Neural cell (in vitro differentiated cells): ENCODE data around the gene FTSJ3. TPM values are rescaled to one million over a fixed set of nuclear protein-coding genes. Genes with fewer than 3 reads are reported as not detected.

Experiments used
- H2AFZ ChIP-seq: fragments of 200-600, 300-800 bp; sonication (generic), shearing (Covaris generic); 2 replicates; pipeline ENCODE4 v1.6.0; 2014; ENCODE audit warnings: low read depth, mild to moderate bottlenecking, antibody characterized with exemption, low read length, moderate library complexity
- H3F3A ChIP-seq: fragments of 200-600 bp; shearing (Covaris generic); 2 replicates; pipeline ENCODE4 v1.6.1; 2016; ENCODE audit warnings: mild to moderate bottlenecking, moderate library complexity, mixed read lengths, antibody characterized with exemption, low read length; ENCODE audit not compliant: insufficient read depth, poor library complexity, severe bottlenecking
- H3K27ac ChIP-seq: fragments of 200-600, 300-800 bp; sonication (generic), shearing (Covaris generic); 2 replicates; pipeline ENCODE4 v1.5.1; 2014; ENCODE audit warnings: mild to moderate bottlenecking, low read length, moderate library complexity
- H3K27me3 ChIP-seq: fragments of 300-800, 200-600 bp; sonication (generic), shearing (Covaris generic); 2 replicates; pipeline ENCODE4 v1.6.0; 2014; ENCODE audit warnings: mild to moderate bottlenecking, low read depth, low read length, moderate library complexity; ENCODE audit not compliant: insufficient read depth
- H3K36me3 ChIP-seq: fragments of 300-800, 200-600 bp; sonication (generic), shearing (Covaris generic); 2 replicates; pipeline ENCODE4 v1.5.1; 2014; ENCODE audit warnings: mild to moderate bottlenecking, antibody characterized with exemption, low read length, moderate library complexity; ENCODE audit not compliant: insufficient read depth
- H3K4me2 ChIP-seq: fragments of 300-800, 200-600 bp; sonication (generic), shearing (Covaris generic); 2 replicates; pipeline ENCODE4 v1.6.0; 2014; ENCODE audit warnings: mild to moderate bottlenecking, low read length
- H3K4me3 ChIP-seq: fragments of 300-800, 200-600 bp; sonication (generic), shearing (Covaris generic); 2 replicates; pipeline ENCODE4 v1.5.1; 2014; ENCODE audit warnings: mild to moderate bottlenecking, low read length, moderate library complexity
- H3K79me2 ChIP-seq: fragments of 200-600 bp; shearing (Covaris generic); replicated peaks from 2 replicates; pipeline ENCODE4 v1.6.0; 2014; ENCODE audit warnings: mild to moderate bottlenecking, low read length, moderate library complexity; ENCODE audit not compliant: insufficient read depth
- H3K9ac ChIP-seq: fragments of 300-800, 200-600 bp; sonication (generic), shearing (Covaris generic); 2 replicates; pipeline ENCODE4 v1.6.1; 2016; ENCODE audit warnings: mild to moderate bottlenecking, low read length, mixed read lengths
- H3K9me2 ChIP-seq: fragments of 200-600 bp; shearing (Covaris generic); 2 replicates; pipeline ENCODE4 v1.6.1; 2016; ENCODE audit warnings: mild to moderate bottlenecking, low read length, mixed read lengths; ENCODE audit not compliant: insufficient read depth
- H3K9me3 ChIP-seq: fragments of 200-600, 300-800 bp; sonication (generic), shearing (Covaris generic); 2 replicates; pipeline ENCODE4 v1.6.1; 2016; ENCODE audit warnings: mild to moderate bottlenecking, mixed run types, low read length, moderate library complexity, mixed read lengths
- H4K20me1 ChIP-seq: fragments of 200-600 bp; shearing (Covaris generic); 2 replicates; pipeline ENCODE4 v1.6.1; 2016; ENCODE audit warnings: mild to moderate bottlenecking, mixed run types; ENCODE audit not compliant: insufficient read depth
- CTCF ChIP-seq: fragments of 450-650 bp; IDR thresholded peaks from 2 replicates; pipeline ENCODE4 v1.5.1; 2014; ENCODE audit warnings: antibody characterized with exemption, mild to moderate bottlenecking, moderate library complexity; ENCODE audit not compliant: poor library complexity, severe bottlenecking
- EP300 ChIP-seq: fragments of 450-650 bp; conservative IDR thresholded peaks from 2 replicates; pipeline ENCODE4 v1.6.1; 2014; ENCODE audit warnings: antibody characterized with exemption, mild to moderate bottlenecking, moderate library complexity; ENCODE audit not compliant: poor library complexity, severe bottlenecking
- EZH2 ChIP-seq: fragments of 200-600, 300-800 bp; shearing (Covaris generic), sonication (generic); IDR thresholded peaks from 2 replicates; pipeline ENCODE4 v1.6.1; 2014; ENCODE audit warnings: antibody characterized with exemption, low read length, borderline replicate concordance, mild to moderate bottlenecking; ENCODE audit not compliant: insufficient read depth, poor library complexity, severe bottlenecking
- MXI1 ChIP-seq: fragments of 450-650 bp; conservative IDR thresholded peaks from 2 replicates; pipeline ENCODE4 v1.6.1; 2014; ENCODE audit warnings: antibody characterized with exemption, mild to moderate bottlenecking; ENCODE audit not compliant: poor library complexity, severe bottlenecking
- POLR2AphosphoS5 ChIP-seq: IDR thresholded peaks from 2 replicates; pipeline ENCODE4 v1.6.1; 2012
- RAD21 ChIP-seq: fragments of 450-650 bp; conservative IDR thresholded peaks from 2 replicates; pipeline ENCODE4 v1.6.1; 2014; ENCODE audit warnings: antibody characterized with exemption, mild to moderate bottlenecking, moderate library complexity
- REST ChIP-seq: IDR thresholded peaks from 2 replicates; pipeline ENCODE4 v1.6.1; 2012; ENCODE audit warnings: borderline replicate concordance
- SMC3 ChIP-seq: fragments of 450-650 bp; conservative IDR thresholded peaks from 2 replicates; pipeline ENCODE4 v1.6.1; 2014; ENCODE audit warnings: antibody characterized with exemption, mild to moderate bottlenecking, moderate library complexity; ENCODE audit not compliant: poor library complexity
- TAF1 ChIP-seq: IDR thresholded peaks from 2 replicates; pipeline ENCODE4 v1.6.1; 2012; ENCODE audit warnings: low read depth
- polyA plus RNA-seq: library from polyadenylated mRNA; depleted of rRNA; stranded (reverse); fragments of >200 nt; gene quantifications from 2 replicates; pipeline ENCODE4 v1.2.3, GENCODE V29; 2014

The FTSJ3 gene
- polyA plus RNA-seq, 1 donor from 2014 or later: 23.2 TPM

- H3F3A ChIP-seq: no peaks in the 10 kb centered on the region
- H3K27me3 ChIP-seq: no peaks in the 10 kb centered on the region
- H3K9me3 ChIP-seq: no peaks in the 10 kb centered on the region
- peaks cover 78% of the 10 kb centered on the region for H3K79me2 ChIP-seq
- no peaks in the 10 kb centered on the region for H3K9me2 ChIP-seq
- peaks cover 16% of the 10 kb centered on the region for H4K20me1 ChIP-seq
- peak within 1 kb of the TSS; percentile 96 for H3K9ac ChIP-seq
- peak within 1 kb of the TSS; percentile 51 for H2AFZ ChIP-seq
- peak within 1 kb of the TSS; percentile 80 for H3K4me3 ChIP-seq
- no peaks in the 10 kb centered on the region for H3K36me3 ChIP-seq
- TF ChIP-seq REST (peak; percentile 87), POLR2AphosphoS5 (peak; percentile 95), EZH2 (no peak), EP300 (no peak), TAF1 (peak; percentile 58)
- H3K27ac ChIP-seq: peak within 1 kb of the TSS; percentile 90
- peak within 1 kb of the TSS; percentile 99 for H3K4me2 ChIP-seq
These were observed 53.1 kb downstream of the FTSJ3 start, which contains the start of gene DDX42 for GRCh38 chr17:63774141-63774968. Gene DDX42, plus strand, starts transcription at chr17:63774170. Its CDS starts 12,880 bp downstream, at chr17:63787050.

- H3K9me2 ChIP-seq: no peaks in the 10 kb centered on the region
- peaks cover 70% of the 10 kb centered on the region for H3K79me2 ChIP-seq
- peak within 1 kb of the TSS; percentile 90 for H3K27ac ChIP-seq
- H3K36me3 ChIP-seq: no peaks in the 10 kb centered on the region
- no peaks in the 10 kb centered on the region for H3K9me3 ChIP-seq
- peak within 1 kb of the TSS; percentile 21 for H3K4me2 ChIP-seq
- TF ChIP-seq EZH2 (no peak), EP300 (peak; percentile 69), MXI1 (peak; percentile 100), REST (no peak), TAF1 (peak; percentile 22), POLR2AphosphoS5 (peak; percentile 95), CTCF (peak; percentile 12), SMC3 (peak; percentile 12), RAD21 (no peak)
- H4K20me1 ChIP-seq: peaks cover 16% of the 10 kb centered on the region
- H3K4me3 ChIP-seq: peak within 1 kb of the TSS; percentile 80
- peak within 1 kb of the TSS; percentile 96 for H3K9ac ChIP-seq
- H2AFZ ChIP-seq: peak within 1 kb of the TSS; percentile 51
- no peaks in the 10 kb centered on the region for H3K27me3 ChIP-seq
- H3F3A ChIP-seq: no peaks in the 10 kb centered on the region
These were observed 54.0 kb downstream of the FTSJ3 start, which contains the start of gene CCDC47 for GRCh38 chr17:63773272-63774140. Gene CCDC47, minus strand, starts transcription at chr17:63773597. Its CDS starts 7,422 bp downstream, at chr17:63766175.
